ENCODE measurements around the gene REXO4. TPM values are rescaled to one million over a fixed set of nuclear protein-coding genes. Genes with fewer than 3 reads are reported as not detected.

Gene REXO4
- polyA plus RNA-seq, 1 of the 3 experiments (the other 2 are of a cell fraction): 37.3 TPM

- TF ChIP-seq EP300 (IDR thresholded peaks at IDR 0.05; ENCODE audit: borderline replicate concordance in 1 of 2, low read depth in 1 of 2, low read length in 1 of 2): no peak
- TF ChIP-seq, protein P1, sequence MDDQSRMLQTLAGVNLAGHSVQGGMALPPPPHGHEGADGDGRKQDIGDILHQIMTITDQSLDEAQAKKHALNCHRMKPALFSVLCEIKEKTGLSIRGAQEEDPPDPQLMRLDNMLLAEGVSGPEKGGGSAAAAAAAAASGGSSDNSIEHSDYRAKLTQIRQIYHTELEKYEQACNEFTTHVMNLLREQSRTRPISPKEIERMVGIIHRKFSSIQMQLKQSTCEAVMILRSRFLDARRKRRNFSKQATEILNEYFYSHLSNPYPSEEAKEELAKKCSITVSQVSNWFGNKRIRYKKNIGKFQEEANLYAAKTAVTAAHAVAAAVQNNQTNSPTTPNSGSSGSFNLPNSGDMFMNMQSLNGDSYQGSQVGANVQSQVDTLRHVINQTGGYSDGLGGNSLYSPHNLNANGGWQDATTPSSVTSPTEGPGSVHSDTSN (IDR thresholded peaks at IDR 0.05): no peak
Measured at GRCh38 chr9:133402689-133403088, 15.1 kb downstream of the REXO4 start (continued).

DNA sequence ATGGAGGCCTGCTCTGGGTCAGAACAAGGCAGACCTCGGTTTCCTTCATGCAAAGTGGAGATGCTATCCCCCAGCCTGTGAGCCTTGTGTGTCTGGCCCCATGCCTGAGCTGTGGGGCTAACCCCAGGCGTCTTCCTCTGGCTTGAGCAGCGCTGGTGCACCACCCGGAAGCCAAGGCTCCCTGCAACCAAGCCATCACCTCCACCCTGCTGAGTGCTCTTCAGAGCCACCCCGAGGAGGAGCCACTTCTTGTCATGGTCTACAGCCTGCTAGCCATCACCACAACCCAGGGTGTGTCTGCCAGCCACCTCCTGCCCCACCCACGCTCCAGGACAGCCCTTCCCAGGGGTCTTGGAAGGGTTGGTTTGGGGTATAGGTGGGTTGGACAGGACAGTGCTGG, 16.2 kb downstream of the REXO4 start:
- 89% methylated on average over 3 of the region's 6 CpGs for WGBS (ENCODE audit: low lambda C conversion rate)
- no peaks in the 10 kb centered on the region for H3K9me3 ChIP-seq
- H3K27ac ChIP-seq (ENCODE audit: low read depth in 2 of 2, low read length in 1 of 2): no peak overlapping the region
- CTCF ChIA-PET: no interaction called here
- H3K9me2 ChIP-seq: no peaks in the 10 kb centered on the region
- H3F3A ChIP-seq (replicated peaks; ENCODE audit: insufficient read depth): no peaks in the 10 kb centered on the region
- H3K79me2 ChIP-seq (ENCODE audit: insufficient read depth): no peaks in the 10 kb centered on the region
- no peak overlapping the region for H3K4me2 ChIP-seq
- no peaks in the 10 kb centered on the region for H4K20me1 ChIP-seq (ENCODE audit: insufficient read depth)
- no peaks in the 10 kb centered on the region for H3K4me1 ChIP-seq (ENCODE audit: control insufficient read depth in 1 of 2, insufficient read depth in 2 of 2, low read depth in 1 of 2, low read length in 1 of 2)
- no peak overlapping the region for H3K9ac ChIP-seq
- H2AFZ ChIP-seq (ENCODE audit: low read depth): no peak overlapping the region
- no peak for DNase-seq
- H3K27me3 ChIP-seq (ENCODE audit: insufficient read depth): no peaks in the 10 kb centered on the region
- TF ChIP-seq CHD2 (IDR thresholded peaks at IDR 0.05; ENCODE audit: low read length, partially characterized antibody): no peak
- TF ChIP-seq, protein P2, sequence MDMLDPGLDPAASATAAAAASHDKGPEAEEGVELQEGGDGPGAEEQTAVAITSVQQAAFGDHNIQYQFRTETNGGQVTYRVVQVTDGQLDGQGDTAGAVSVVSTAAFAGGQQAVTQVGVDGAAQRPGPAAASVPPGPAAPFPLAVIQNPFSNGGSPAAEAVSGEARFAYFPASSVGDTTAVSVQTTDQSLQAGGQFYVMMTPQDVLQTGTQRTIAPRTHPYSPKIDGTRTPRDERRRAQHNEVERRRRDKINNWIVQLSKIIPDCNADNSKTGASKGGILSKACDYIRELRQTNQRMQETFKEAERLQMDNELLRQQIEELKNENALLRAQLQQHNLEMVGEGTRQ (IDR thresholded peaks at IDR 0.05; ENCODE audit: borderline replicate concordance, low read depth, low read length): no peak
- no peak for TF ChIP-seq NFIC (IDR thresholded peaks at IDR 0.05; ENCODE audit: borderline replicate concordance)
- TF ChIP-seq RAD21 (IDR thresholded peaks at IDR 0.05; ENCODE audit: low read length): no peak
- no peak for TF ChIP-seq SMC3 (IDR thresholded peaks at IDR 0.05; ENCODE audit: low read depth, low read length)
- TF ChIP-seq ELF1 (IDR thresholded peaks at IDR 0.05): no peak
- TF ChIP-seq FOSL2 (IDR thresholded peaks at IDR 0.05; ENCODE audit: borderline replicate concordance, low read depth): no peak
- TF ChIP-seq MAX (IDR thresholded peaks at IDR 0.05; ENCODE audit: low read depth): no peak
- TF ChIP-seq GATA2 (CRISPR knock-in tag; IDR thresholded peaks at IDR 0.05): no peak
- TF ChIP-seq MEF2A (IDR thresholded peaks at IDR 0.05; ENCODE audit: borderline replicate concordance, low read depth): no peak
- POLR2A ChIA-PET: no interaction called here
- peaks cover 10 to 25% of the 10 kb centered on the region in 2 experiments for H3K36me3 ChIP-seq (replicated peaks in 1 of 2; ENCODE audit: control insufficient read depth in 1 of 2, insufficient read depth in 2 of 2, low read length in 1 of 2)
- no peak overlapping the region for H3K4me3 ChIP-seq (ENCODE audit: low read depth in 2 of 2, low read length in 1 of 2)

- POLR2A ChIA-PET: no interaction called here
- Histone ChIP-seq H3K9me2 (no peaks in the 10 kb centered on the region), H3K4me1 (ENCODE audit: control insufficient read depth in 1 of 2, insufficient read depth in 2 of 2, low read depth in 1 of 2, low read length in 1 of 2) (no peaks in the 10 kb centered on the region), H3K4me2 (no peak overlapping the region), H2AFZ (ENCODE audit: low read depth) (no peak overlapping the region), H3K27ac (ENCODE audit: low read depth in 2 of 2, low read length in 1 of 2) (no peak overlapping the region), H3K36me3 (replicated peaks in 1 of 2; ENCODE audit: control insufficient read depth in 1 of 2, insufficient read depth in 2 of 2, low read length in 1 of 2) (peaks cover 6 to 13% of the 10 kb centered on the region in 2 experiments), H3K9me3 (no peaks in the 10 kb centered on the region), H3K9ac (no peak overlapping the region), H4K20me1 (ENCODE audit: insufficient read depth) (no peaks in the 10 kb centered on the region), H3K4me3 (ENCODE audit: low read depth in 2 of 2, low read length in 1 of 2) (no peak overlapping the region), H3K27me3 (ENCODE audit: insufficient read depth) (no peaks in the 10 kb centered on the region), H3F3A (replicated peaks; ENCODE audit: insufficient read depth) (no peaks in the 10 kb centered on the region), H3K79me2 (ENCODE audit: insufficient read depth) (no peaks in the 10 kb centered on the region)
- CTCF ChIA-PET: interaction anchor here (1.3 kb wide), 1 partner anchor 86 kb away, joined by 7 read pairs; no protein-coding TSS in a partner anchor
- no peak for DNase-seq
- WGBS (ENCODE audit: low lambda C conversion rate): 75% methylated on average over 6 of the region's 12 CpGs
- TF ChIP-seq CHD2 (IDR thresholded peaks at IDR 0.05; ENCODE audit: low read length, partially characterized antibody): no peak
- TF ChIP-seq FOSL2 (IDR thresholded peaks at IDR 0.05; ENCODE audit: borderline replicate concordance, low read depth): no peak
- no peak for TF ChIP-seq YY1 (IDR thresholded peaks at IDR 0.05; ENCODE audit: low read depth)
- TF ChIP-seq USF1 (IDR thresholded peaks at IDR 0.05; ENCODE audit: borderline replicate concordance, low read depth): no peak
- no peak for TF ChIP-seq FOXJ3 (CRISPR knock-in tag; IDR thresholded peaks at IDR 0.05)
- TF ChIP-seq POLR2AphosphoS5 (IDR thresholded peaks at IDR 0.05; ENCODE audit: low read depth, low read length): no peak
- no peak for TF ChIP-seq EZH2phosphoT487 (IDR thresholded peaks at IDR 0.05; ENCODE audit: borderline replicate concordance, low read depth)
- TF ChIP-seq, protein P3, sequence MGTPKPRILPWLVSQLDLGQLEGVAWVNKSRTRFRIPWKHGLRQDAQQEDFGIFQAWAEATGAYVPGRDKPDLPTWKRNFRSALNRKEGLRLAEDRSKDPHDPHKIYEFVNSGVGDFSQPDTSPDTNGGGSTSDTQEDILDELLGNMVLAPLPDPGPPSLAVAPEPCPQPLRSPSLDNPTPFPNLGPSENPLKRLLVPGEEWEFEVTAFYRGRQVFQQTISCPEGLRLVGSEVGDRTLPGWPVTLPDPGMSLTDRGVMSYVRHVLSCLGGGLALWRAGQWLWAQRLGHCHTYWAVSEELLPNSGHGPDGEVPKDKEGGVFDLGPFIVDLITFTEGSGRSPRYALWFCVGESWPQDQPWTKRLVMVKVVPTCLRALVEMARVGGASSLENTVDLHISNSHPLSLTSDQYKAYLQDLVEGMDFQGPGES (IDR thresholded peaks at IDR 0.05; ENCODE audit: low read depth, low read length): no peak
- TF ChIP-seq, protein P2 (IDR thresholded peaks at IDR 0.05; ENCODE audit: borderline replicate concordance, low read depth, low read length): no peak
- no peak for TF ChIP-seq GABPA (IDR thresholded peaks at IDR 0.05; ENCODE audit: low read depth)
- TF ChIP-seq GATA2 (CRISPR knock-in tag; IDR thresholded peaks at IDR 0.05): no peak
Measured at GRCh38 chr9:133400292-133400691, 17.5 kb downstream of the REXO4 start.
